A549 (cell line): ENCODE measurements around the gene CCDC57. TPM values are rescaled to one million over a fixed set of nuclear protein-coding genes. Genes with fewer than 3 reads are reported as not detected.
A peak's percentile ranks its signal among the peaks of the same experiment; 100 is the strongest.
"Not testable (repeated sequence)": the region's sequence is repeated elsewhere in the genome, so short reads cannot be mapped to it uniquely, and the experiment has no call there.

Source experiments
- ATAC-seq, 2 experiments: fragments of 200-7000 bp in 1 of 2; fragments of >200 bp in 1 of 2; cut with Nextera tagmentation in 1 of 2; cut with Tn5 transposase in 1 of 2; 3 replicates each; pipeline versions ENCODE4 v1.8.0 to v1.9.1; 2018 to 2020; ENCODE audit warnings: mild to moderate bottlenecking in 1 of 2, moderate library complexity in 1 of 2
- CTCF ChIA-PET: fragments of 300-600 bp; sonication (Branson Sonifier 250); formaldehyde crosslinking; extraction: SDS; loops from one replicate; lab custom pipeline; 2021; ENCODE audit warnings: antibody characterized with exemption, inconsistent platforms; lab: Yijun Ruan, JAX
- POLR2A ChIA-PET: fragments of 350-600 bp; formaldehyde crosslinking; extraction: SDS; loops from one replicate; lab custom pipeline; 2021; ENCODE audit warnings: antibody characterized with exemption, inconsistent platforms; lab: Yijun Ruan, JAX
- DNase-seq, 2 experiments: peaks; one replicate each; pipeline versions ENCODE4 v3.0.0 to v3.0.0-alpha.2; 2011 to 2016; ENCODE audit warnings: low read depth in 1 of 2, low spot score in 1 of 2
- FAIRE-seq: peaks from 2 replicates; lab custom pipeline; 2011; peaks lifted over from hg19 to GRCh38; lab: Jason Lieb, UNC
- H3K27ac ChIP-seq, 2 experiments: fragments of >200 bp; sonication (Bioruptor Twin); formaldehyde crosslinking; 3 replicates each; pipeline ENCODE4 v1.5.1; 2016 to 2017
- H3K4me1 ChIP-seq: fragments of >200 bp; sonication (Bioruptor Twin); formaldehyde crosslinking; 3 replicates; pipeline ENCODE4 v1.6.1; 2016
- H3K4me2 ChIP-seq: fragments of >200 bp; sonication (Bioruptor Twin); formaldehyde crosslinking; 3 replicates; pipeline ENCODE4 v1.6.1; 2016
- H3K4me3 ChIP-seq: fragments of >200 bp; sonication (Bioruptor Twin); formaldehyde crosslinking; 3 replicates; pipeline ENCODE4 v1.5.1; 2016
- H3K9me3 ChIP-seq: fragments of >200 bp; sonication (Bioruptor Twin); formaldehyde crosslinking; 3 replicates; pipeline ENCODE4 v1.6.1; 2016
- BCL3 ChIP-seq: fragments of >200 bp; sonication (Bioruptor Twin); formaldehyde crosslinking; IDR thresholded peaks from 3 replicates; pipeline ENCODE4 v1.6.1; 2016
- CBX8 ChIP-seq: fragments of 200-600 bp; sonication (generic); IDR thresholded peaks from 2 replicates; pipeline ENCODE4 v1.6.1; 2016
- CEBPB ChIP-seq, 2 experiments: fragments of >200 bp in 1 of 2; sonication (Bioruptor Twin) in 1 of 2; formaldehyde crosslinking in 1 of 2; IDR thresholded peaks; 2 replicates each; pipeline ENCODE4 v1.6.1; 2012 to 2016
- CTCF ChIP-seq: fragments of >200 bp; sonication (Bioruptor Twin); formaldehyde crosslinking; IDR thresholded peaks from 3 replicates; pipeline ENCODE4 v1.5.1; 2016
- E2F6 ChIP-seq: IDR thresholded peaks from 2 replicates; pipeline ENCODE4 v1.6.1; 2012; ENCODE audit warnings: low read depth, borderline replicate concordance
- EHF ChIP-seq: fragments of 250-450 bp; sonication (Bioruptor Pico); IDR thresholded peaks from 2 replicates; pipeline ENCODE4 v1.5.0; 2020; ENCODE audit warnings: mild to moderate bottlenecking
- FOSB ChIP-seq: fragments of 250-450 bp; sonication (Bioruptor Pico); IDR thresholded peaks from 2 replicates; pipeline ENCODE4 v1.5.0; 2020; ENCODE audit warnings: mild to moderate bottlenecking, moderate library complexity
- FOSL2 ChIP-seq, 2 experiments: fragments of 450-650 bp in 1 of 2; fragments of >200 bp in 1 of 2; sonication (Bioruptor Twin) in 1 of 2; formaldehyde crosslinking; IDR thresholded peaks; 2 replicates each; pipeline versions ENCODE4 v1.5.0 to v1.6.1; 2016 to 2020; ENCODE audit warnings: mild to moderate bottlenecking in 1 of 2, moderate library complexity in 1 of 2
- HDAC2 ChIP-seq: fragments of 200-600 bp; sonication (generic); IDR thresholded peaks from 2 replicates; pipeline ENCODE4 v1.6.1; 2016
- HOXB13 ChIP-seq: fragments of 250-450 bp; sonication (Bioruptor Pico); IDR thresholded peaks from 2 replicates; pipeline ENCODE4 v1.5.0; 2020; ENCODE audit warnings: low read depth, mild to moderate bottlenecking, moderate library complexity
- HOXB5 ChIP-seq: fragments of 250-450 bp; sonication (Bioruptor Pico); IDR thresholded peaks from 2 replicates; pipeline ENCODE4 v1.5.0; 2020; ENCODE audit warnings: mild to moderate bottlenecking, moderate library complexity
- JUN ChIP-seq, 2 experiments: fragments of >200 bp; sonication (Bioruptor Twin); formaldehyde crosslinking; IDR thresholded peaks; 2 replicates in 1 of 2; 3 replicates in 1 of 2; pipeline ENCODE4 v1.6.1; 2016 to 2017
- MAFK ChIP-seq: fragments of 450-650 bp; IDR thresholded peaks from 2 replicates; pipeline ENCODE4 v1.6.1; 2014; ENCODE audit not compliant: partially characterized antibody
- MAX ChIP-seq: IDR thresholded peaks from 2 replicates; pipeline ENCODE4 v1.6.1; 2012
- NFE2L2 ChIP-seq: fragments of 150-350 bp; conservative IDR thresholded peaks from 2 replicates; pipeline ENCODE4 v1.6.1; 2014; ENCODE audit warnings: low read length
- PBX3 ChIP-seq: IDR thresholded peaks from 2 replicates; pipeline ENCODE4 v1.6.1; 2012
- PHF8 ChIP-seq: fragments of 200-600 bp; sonication (generic); IDR thresholded peaks from 2 replicates; pipeline ENCODE4 v1.6.1; 2016; ENCODE audit warnings: low read depth, mild to moderate bottlenecking, antibody characterized with exemption, moderate library complexity, borderline replicate concordance
- POLR2A ChIP-seq: IDR thresholded peaks from 2 replicates; pipeline ENCODE4 v1.6.1; 2012; ENCODE audit warnings: mild to moderate bottlenecking, low read length
- RAD21 ChIP-seq, 2 experiments: fragments of >200 bp in 1 of 2; sonication (Bioruptor Twin) in 1 of 2; formaldehyde crosslinking in 1 of 2; IDR thresholded peaks in 1 of 2; conservative IDR thresholded peaks in 1 of 2; 2 replicates in 1 of 2; 3 replicates in 1 of 2; pipeline ENCODE4 v1.6.1; 2012 to 2018; ENCODE audit warnings: inconsistent platforms in 1 of 2
- RFX5 ChIP-seq: fragments of 450-650 bp; IDR thresholded peaks from 2 replicates; pipeline ENCODE4 v1.7.1; 2014; ENCODE audit warnings: antibody characterized with exemption, mild to moderate bottlenecking, moderate library complexity
- RNF2 ChIP-seq: fragments of 200-600 bp; sonication (generic); IDR thresholded peaks from 2 replicates; pipeline ENCODE4 v1.6.1; 2016; ENCODE audit warnings: low read depth, mild to moderate bottlenecking, antibody characterized with exemption, moderate library complexity, borderline replicate concordance
- SMC3 ChIP-seq: fragments of >200 bp; sonication (Bioruptor Twin); formaldehyde crosslinking; IDR thresholded peaks from 3 replicates; pipeline ENCODE4 v1.6.1; 2018; ENCODE audit warnings: inconsistent platforms
- USF2 ChIP-seq: fragments of 450-650 bp; IDR thresholded peaks from 2 replicates; pipeline ENCODE4 v1.6.1; 2014; ENCODE audit warnings: antibody characterized with exemption
- ZC3H11A ChIP-seq: fragments of 450-650 bp; IDR thresholded peaks from 2 replicates; pipeline ENCODE4 v1.6.1; 2014; ENCODE audit warnings: antibody characterized with exemption, mild to moderate bottlenecking
- ZNF302 ChIP-seq: fragments of 250-450 bp; sonication (Bioruptor Pico); IDR thresholded peaks from 2 replicates; pipeline ENCODE4 v1.9.0; 2021; ENCODE audit warnings: inconsistent platforms, mild to moderate bottlenecking, moderate library complexity
- WGBS: methylation state at CpG from one replicate; pipeline ENCODE4 v1.1.6; 2017; ENCODE audit errors: missing lambda C conversion rate; 5-methylcytosine and 5-hydroxymethylcytosine counted together
- polyA plus RNA-seq, 4 experiments: library from polyadenylated mRNA; depleted of rRNA in 3 of 4; stranded (reverse); fragments of >200 nt; fragmentation: RNase III in 1 of 4; extraction: RNeasy Plus Mini Kit Qiagen cat#74134 plus additional on column Dnase treatment in 1 of 4; gene quantifications; 2 replicates in 3 of 4; 3 replicates in 1 of 4; pipeline ENCODE4 v1.2.3, GENCODE V29; 2011 to 2017

Gene CCDC57
- polyA plus RNA-seq, 2 of the 4 experiments (the other 2 are of a cell fraction) = 18.2 to 18.5 TPM

- WGBS = 94% methylated on average over 11 of the region's 11 CpGs
- peaks cover 40% of the 10 kb centered on the region for H3K4me1 ChIP-seq
- DNase-seq, H3K27ac ChIP-seq, H3K9me3 ChIP-seq, H3K4me3 ChIP-seq, H3K4me2 ChIP-seq, ATAC-seq, FAIRE-seq, POLR2A ChIA-PET: not testable (repeated sequence)
- CTCF ChIA-PET = interaction anchor here (1.4 kb wide), 1 partner anchor 110 kb away, joined by 3 read pairs; no protein-coding TSS in a partner anchor
Observed at GRCh38 chr17:82210655-82211054, 2.0 kb downstream of the CCDC57 start.

- Histone ChIP-seq H3K27ac (peak overlapping the region; percentile 84 to 86), H3K4me1 (peaks cover 24% of the 10 kb centered on the region), H3K4me3 (no peak overlapping the region), H3K4me2 (peak overlapping the region; percentile 69), H3K9me3 (no peaks in the 10 kb centered on the region)
- TF ChIP-seq CBX8 (no peak), RNF2 (no peak), POLR2A (peak; percentile 81), HDAC2 (no peak), RAD21 (conservative IDR thresholded peaks at IDR 0.05 in 1 of 2, IDR thresholded peaks at IDR 0.05 in 1 of 2) (peak; percentile 72 to 75), JUN (IDR thresholded peaks at IDR 0.05) (peak in 1 of 2 experiments; percentile 56; a peak in 1 of 5 replicates), BCL3 (0 out of 3 replicates have a peak, but pooled peaks have one; percentile 33), FOSL2 (IDR thresholded peaks at IDR 0.05) (no peak), FOSL2 (CRISPR knock-in tag; IDR thresholded peaks at IDR 0.05) (0 out of 2 replicates have a peak, but pooled peaks have one; percentile 35), SMC3 (peak; percentile 85), EHF (CRISPR knock-in tag) (peak; percentile 81), NFE2L2 (0 out of 2 replicates have a peak, but pooled peaks have one; percentile 22), FOSB (CRISPR knock-in tag) (no peak), E2F6 (peak; percentile 51; the same call in 1 of the 2 replicates), MAX (peak; percentile 79), PBX3 (0 out of 2 replicates have a peak, but pooled peaks have one; percentile 56), CEBPB (IDR thresholded peaks at IDR 0.05) (peak in 1 of 2 experiments; percentile 45; a peak in 1 of 4 replicates), CTCF (peak; percentile 78), ZNF302 (CRISPR knock-in tag) (no peak), ZC3H11A (no peak), PHF8 (peak; percentile 42; the same call in 1 of the 2 replicates), MAFK (peak; percentile 95), HOXB13 (CRISPR knock-in tag) (0 out of 2 replicates have a peak, but pooled peaks have one; percentile 15), USF2 (peak; percentile 23; the same call in 1 of the 2 replicates), HOXB5 (peak; percentile 78; the same call in 1 of the 2 replicates), RFX5 (no peak)
- ATAC-seq (peak; percentile 91 to 94), FAIRE-seq (peak; percentile 88), DNase-seq (peak; percentile 91 to 94)
- ChIA-PET POLR2A (interaction anchor here (0.6 to 1.4 kb wide), 12 partner anchors 8 to 175 kb away, joined by 3 to 5 read pairs (median 4); partner anchors contain the start of genes CSNK1D, DCXR, FASN and RAC3), CTCF (interaction anchor here (0.6 to 3.8 kb wide), 41 partner anchors 8 to 250 kb away, joined by 3 to 50 read pairs (median 6); partner anchors contain the start of gene SLC16A3)
- WGBS = 16% methylated on average over 19 of the region's 21 CpGs
Observed at GRCh38 chr17:82205720-82206508, 6.7 kb downstream of the CCDC57 start.
